GM18868 (cell line): ENCODE data around the gene TSNAX.
"Not testable (repeated sequence)": the region's sequence is repeated elsewhere in the genome, so short reads cannot be mapped to it uniquely, and the experiment has no call there.

Experiments used
- ATAC-seq: cut with Tn5 transposase; IDR thresholded peaks from one replicate; pipeline ENCODE4 v1.9.1; 2021; ENCODE audit warnings: mild to moderate bottlenecking, moderate library complexity; ENCODE audit not compliant: unreplicated experiment

Gene TSNAX

GRCh38 chr1:231558708-231559185 is 30.3 kb downstream of the TSNAX start:
- no peak for ATAC-seq

DNA sequence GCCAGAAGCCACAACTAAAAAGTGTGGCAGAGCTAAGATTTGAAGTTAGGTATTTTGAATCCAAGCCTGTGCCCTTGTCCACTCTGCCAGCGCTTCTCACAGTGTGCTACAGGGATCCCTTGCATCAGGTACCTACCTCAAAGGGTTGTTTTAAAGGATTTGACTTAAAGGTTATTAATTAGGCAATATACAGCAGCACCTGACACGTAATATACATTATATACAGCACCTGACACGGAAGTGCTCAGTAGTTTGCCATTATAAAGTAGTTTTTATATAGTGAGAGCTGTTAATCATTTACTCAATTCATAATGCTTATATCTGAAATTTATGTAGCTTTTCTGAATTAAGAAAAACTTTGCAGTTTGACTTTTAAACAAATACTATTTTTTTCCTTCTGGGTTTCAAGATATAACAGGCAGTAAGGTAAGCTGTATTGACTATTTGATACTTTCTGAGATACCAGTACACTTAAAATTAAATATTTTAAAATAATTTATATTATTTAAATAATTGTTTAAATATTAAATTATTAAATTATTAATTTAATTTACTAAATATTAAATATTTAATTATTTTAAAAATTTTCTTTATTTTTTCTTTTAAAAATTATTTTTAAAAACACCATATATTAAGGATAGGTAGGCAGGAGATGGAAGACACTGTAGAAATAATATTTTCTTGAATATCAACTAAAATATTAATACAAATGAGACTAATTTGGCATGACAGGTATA is 33.3 kb downstream of the TSNAX start:
- no peak for ATAC-seq

GRCh38 chr1:231563247-231563646 is 34.8 kb downstream of the TSNAX start:
- ATAC-seq, result no peak

DNA sequence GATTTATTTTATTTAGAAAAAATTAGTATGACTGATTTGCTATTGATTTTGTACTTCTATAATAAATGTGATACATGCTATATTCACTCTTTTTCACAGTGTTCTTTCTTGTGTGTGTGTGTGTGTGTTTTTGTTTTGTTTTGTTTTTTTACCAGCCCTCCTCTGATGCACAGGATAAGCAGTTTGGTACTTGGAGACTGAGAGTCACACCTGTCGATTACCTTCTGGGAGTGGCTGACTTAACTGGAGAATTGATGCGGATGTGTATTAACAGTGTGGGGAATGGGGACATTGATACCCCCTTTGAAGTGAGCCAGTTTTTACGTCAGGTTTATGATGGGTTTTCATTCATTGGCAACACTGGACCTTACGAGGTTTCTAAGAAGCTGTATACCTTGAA is 35.9 kb downstream of the TSNAX start:
- ATAC-seq, result no peak

GRCh38 chr1:231566496-231566895 is 38.0 kb downstream of the TSNAX start:
- ATAC-seq, result no peak

- ATAC-seq, result not testable (repeated sequence)
These were observed 41.8 kb downstream of the TSNAX start for GRCh38 chr1:231570262-231570661.

GRCh38 chr1:231571904-231572303 is 43.4 kb downstream of the TSNAX start:
- no peak for ATAC-seq

- ATAC-seq, result no peak
These were observed 47.0 kb downstream of the TSNAX start for GRCh38 chr1:231575472-231575871.

DNA sequence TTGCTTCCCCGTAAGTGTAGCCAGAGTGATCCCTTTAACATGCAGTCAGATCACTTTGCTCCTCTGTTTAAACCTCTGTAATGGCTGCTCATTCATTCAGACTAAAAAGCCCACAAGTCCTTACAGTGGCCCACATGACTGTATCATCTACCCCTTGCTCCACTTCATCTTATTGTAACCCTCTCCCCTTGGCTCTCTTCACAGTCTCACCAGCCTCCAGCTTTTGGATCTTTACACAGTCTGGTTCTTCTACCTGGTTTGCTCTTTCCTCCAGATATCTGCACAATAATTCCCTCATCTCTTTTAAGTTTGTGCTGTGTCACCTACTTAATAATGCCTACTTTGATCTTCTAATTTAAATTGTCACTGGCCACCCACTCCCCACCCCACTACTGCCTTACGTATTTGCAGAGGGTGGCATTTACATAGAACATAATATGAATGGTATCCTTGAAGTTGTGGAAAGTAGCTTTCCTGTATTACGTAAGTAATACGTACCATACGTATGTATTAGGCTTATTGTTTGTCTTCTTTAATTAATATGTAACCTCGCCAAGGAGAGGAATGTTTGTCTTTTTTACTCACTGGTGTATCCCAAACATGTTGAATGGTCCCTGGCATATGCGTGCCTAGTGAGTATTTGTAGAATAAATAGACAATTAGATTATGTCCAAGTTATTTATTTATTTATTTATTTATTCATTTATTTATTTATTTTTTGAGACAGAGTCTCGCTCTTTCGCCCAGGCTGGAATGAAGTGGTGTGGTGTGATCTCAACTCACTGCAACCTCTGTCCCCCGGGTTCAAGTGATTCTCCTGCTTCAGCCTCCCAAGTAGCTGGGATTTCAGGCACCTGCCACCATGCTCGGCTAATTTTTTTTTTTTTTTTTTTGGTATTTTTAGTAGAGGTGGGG is 48.6 kb downstream of the TSNAX start:
- no peak for ATAC-seq

DNA sequence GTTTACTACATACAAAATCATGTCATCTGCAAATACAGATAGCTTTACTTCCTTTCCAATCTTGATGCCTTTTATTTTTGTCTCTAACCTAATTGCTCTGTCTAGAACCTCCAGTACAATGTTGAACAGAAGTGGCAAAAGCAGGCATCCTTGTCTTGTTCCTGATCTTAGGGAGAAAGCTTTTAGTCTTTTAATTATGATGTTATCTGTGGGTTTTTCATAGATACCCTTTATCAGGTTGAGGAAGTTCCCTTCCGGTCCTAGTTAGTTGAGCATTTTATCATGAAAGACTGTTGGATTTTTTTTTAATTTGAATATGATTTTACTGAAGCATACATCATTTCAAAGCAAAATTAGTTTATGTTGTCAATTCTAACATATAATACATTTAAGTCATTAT is 52.4 kb downstream of the TSNAX start:
- no peak for ATAC-seq

DNA sequence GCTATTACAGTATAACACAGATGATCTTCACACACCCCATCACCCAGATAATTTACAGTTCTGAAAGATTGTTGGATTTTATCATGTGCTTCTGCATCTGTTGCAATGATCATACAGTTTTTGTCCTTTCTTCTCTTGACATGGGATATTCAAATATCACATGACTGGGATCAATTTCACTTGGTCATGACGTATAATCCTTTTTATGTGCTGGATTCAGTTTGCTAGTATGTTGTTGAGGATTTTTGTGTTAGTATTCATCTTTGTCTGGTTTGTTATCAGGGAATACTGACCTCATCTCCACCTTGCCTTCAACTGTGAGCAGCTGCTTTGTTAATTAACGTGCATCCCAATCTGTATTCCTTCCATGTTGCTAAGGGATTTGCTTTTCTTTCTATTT is 53.4 kb downstream of the TSNAX start:
- ATAC-seq, result no peak

GRCh38 chr1:231583376-231583775 is 54.9 kb downstream of the TSNAX start:
- ATAC-seq, result no peak

DNA sequence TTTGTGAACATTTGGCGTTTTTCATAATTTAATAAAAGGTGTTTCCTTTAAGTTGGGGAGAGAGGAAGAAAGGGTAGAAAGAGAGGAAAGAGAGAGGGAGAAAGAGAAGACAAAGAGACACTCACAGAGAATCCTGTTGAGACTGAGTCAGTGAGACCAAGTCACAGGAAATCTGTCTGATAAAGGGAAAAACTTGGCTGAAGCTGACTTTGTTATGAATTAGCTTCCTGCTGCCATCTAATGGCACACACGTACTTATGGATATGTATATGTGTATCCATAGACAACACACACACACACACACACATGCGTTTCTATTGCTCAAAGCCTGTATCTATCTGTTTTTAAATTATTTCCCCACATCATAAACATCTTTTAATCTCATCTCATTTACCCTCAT is 55.6 kb downstream of the TSNAX start:
- no peak for ATAC-seq

DNA sequence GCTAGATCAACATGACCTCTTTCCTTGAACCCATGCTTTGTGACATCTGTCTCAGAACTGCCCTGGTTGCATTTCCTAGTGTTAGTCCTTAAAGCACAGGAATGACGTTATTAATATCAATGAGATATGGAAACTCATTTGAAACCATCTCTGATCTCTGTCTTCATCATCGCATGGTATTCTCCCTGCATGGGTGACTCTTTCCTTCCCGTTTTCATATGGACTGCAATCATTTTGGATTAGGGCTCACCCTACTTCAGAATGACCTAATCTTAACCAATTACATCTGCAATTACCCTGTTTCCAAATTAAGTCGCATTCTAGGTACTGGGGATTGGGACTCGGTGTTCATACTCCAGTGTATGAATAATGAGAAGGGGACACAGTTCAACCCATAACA is 56.5 kb downstream of the TSNAX start:
- no peak for ATAC-seq

GRCh38 chr1:231590453-231591198 is 62.2 kb downstream of the TSNAX start:
- peak; percentile 67 for ATAC-seq

DNA sequence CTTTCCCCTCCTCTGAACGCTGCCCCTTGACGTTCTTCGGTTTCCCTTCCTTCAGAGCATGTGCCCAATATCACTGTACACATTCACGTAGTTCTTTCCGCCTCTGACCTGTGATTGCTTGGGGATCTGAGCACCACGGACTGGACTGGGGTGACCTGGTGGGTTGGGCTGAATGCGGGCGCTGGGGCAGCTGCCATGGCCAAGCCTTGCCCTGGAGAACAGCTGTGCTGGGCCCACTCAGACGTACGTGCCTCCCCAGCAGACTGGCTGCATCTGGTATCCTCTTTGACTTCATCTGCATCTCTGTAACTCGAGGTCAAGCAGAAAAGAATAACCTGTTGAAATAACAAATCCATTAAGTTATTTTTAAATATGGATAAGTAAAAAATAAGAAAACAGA is 63.0 kb downstream of the TSNAX start:
- no peak for ATAC-seq

DNA sequence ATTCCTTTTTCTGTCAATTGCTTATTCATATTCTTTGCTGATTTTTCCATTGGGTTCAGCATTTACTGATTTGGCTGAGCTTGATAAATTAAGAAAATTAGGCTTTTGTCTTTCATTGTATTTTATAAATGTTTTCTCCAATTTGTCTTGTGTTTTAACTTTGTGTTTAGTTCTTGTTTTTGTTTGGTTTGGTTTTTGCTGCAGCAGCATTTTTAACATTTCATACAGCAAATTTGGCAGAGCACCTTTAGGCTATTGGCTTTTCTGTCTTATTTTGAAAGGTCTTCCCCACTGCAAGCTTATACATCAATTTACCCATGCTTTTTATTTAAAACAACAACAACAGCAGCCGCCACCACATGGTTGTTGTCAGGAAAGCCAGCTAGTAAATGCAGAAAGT is 64.3 kb downstream of the TSNAX start:
- no peak for ATAC-seq

GRCh38 chr1:231593264-231593663 is 64.8 kb downstream of the TSNAX start:
- not testable (repeated sequence) for ATAC-seq

DNA sequence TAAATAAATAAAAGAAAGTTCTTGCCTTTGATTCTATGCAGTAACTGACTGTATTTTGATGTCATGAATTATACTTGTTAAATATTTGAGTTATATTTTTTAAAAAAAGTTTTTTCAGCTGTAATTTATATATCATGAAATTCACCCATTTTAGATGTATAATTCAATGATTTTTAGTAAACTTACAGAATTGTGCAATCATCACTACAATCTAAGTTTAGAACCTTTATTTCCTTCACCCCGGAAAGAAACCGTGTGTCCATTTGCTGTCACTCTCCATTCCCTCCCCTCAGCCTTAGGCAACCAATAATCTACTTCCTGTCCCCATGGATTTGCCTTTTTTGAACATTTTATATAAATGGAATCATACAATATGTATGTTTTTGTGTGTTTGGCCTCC is 65.7 kb downstream of the TSNAX start:
- ATAC-seq, result no peak

DNA sequence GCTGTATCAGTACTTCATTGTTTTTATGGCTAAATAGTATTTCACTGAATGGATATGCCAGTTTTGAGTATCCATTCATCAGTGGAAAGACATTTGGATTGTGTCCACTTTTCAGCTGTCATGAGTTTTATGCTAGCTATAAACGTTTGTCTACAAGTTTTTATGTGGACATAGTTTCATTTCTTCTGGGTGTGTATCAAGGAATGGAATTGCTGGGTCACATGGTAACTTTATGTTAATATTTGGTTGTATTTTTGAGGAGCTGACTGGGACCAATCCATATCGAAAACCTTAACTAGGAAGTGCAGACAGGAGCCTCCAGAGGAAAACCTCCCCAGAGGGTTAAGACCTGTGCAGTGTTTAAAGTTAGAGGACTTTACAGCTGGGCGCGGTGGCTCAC is 66.3 kb downstream of the TSNAX start:
- ATAC-seq, result no peak

GRCh38 chr1:231596337-231596791 is 67.9 kb downstream of the TSNAX start:
- ATAC-seq, result no peak
